Measurements from ENCODE around the gene LMBRD2.

GRCh38 chr5:36150676-36151433 lies 832 bp downstream of the LMBRD2 start:
- TF ChIP-seq CTCF (IDR thresholded peaks at IDR 0.05; ENCODE audit: extremely low read depth in 1 of 2, insufficient read depth in 1 of 2, low read depth in 1 of 2, low read length in 2 of 2) (no peak), POLR2A (IDR thresholded peaks at IDR 0.05; ENCODE audit: low read depth, low read length) (no peak), POLR2AphosphoS5 (IDR thresholded peaks at IDR 0.05; ENCODE audit: insufficient read depth, low read depth, low read length) (no peak), FOS (IDR thresholded peaks at IDR 0.05; ENCODE audit: borderline replicate concordance, insufficient read depth, low read length) (no peak), EZH2 (IDR thresholded peaks at IDR 0.05; ENCODE audit: borderline replicate concordance, low read depth, low read length, severe bottlenecking) (no peak), JUN (IDR thresholded peaks at IDR 0.05; ENCODE audit: borderline replicate concordance, insufficient read depth, insufficient read length, low read depth) (no peak), MAX (IDR thresholded peaks at IDR 0.05; ENCODE audit: insufficient read depth, insufficient read length) (no peak), GATA2 (IDR thresholded peaks at IDR 0.05; ENCODE audit: insufficient read depth, insufficient read length, low read depth, low read length) (no peak)

Data from endothelial cell of umbilical vein (primary cell).